ENCODE results near the gene SF3B3.

SF3B3 gene

GRCh38 chr16:70523743-70524398 lies at the start of gene SF3B3:
Gene SF3B3, plus strand, starts transcription at chr16:70523816. Its CDS starts 2,841 bp downstream, at chr16:70526657.
- no peak for DNase-seq (ENCODE audit: low read depth)
- peak within 1 kb of the TSS; percentile 85 for H3K4me3 ChIP-seq (ENCODE audit: low read depth, low read length)
- no peak for TF ChIP-seq CTCF (IDR thresholded peaks at IDR 0.05; ENCODE audit: control insufficient read depth, extremely low read depth, insufficient read depth)

- no peak for DNase-seq (ENCODE audit: low read depth)
These were observed 49.1 kb upstream of the SF3B3 start for GRCh38 chr16:70474320-70475053.

DNA sequence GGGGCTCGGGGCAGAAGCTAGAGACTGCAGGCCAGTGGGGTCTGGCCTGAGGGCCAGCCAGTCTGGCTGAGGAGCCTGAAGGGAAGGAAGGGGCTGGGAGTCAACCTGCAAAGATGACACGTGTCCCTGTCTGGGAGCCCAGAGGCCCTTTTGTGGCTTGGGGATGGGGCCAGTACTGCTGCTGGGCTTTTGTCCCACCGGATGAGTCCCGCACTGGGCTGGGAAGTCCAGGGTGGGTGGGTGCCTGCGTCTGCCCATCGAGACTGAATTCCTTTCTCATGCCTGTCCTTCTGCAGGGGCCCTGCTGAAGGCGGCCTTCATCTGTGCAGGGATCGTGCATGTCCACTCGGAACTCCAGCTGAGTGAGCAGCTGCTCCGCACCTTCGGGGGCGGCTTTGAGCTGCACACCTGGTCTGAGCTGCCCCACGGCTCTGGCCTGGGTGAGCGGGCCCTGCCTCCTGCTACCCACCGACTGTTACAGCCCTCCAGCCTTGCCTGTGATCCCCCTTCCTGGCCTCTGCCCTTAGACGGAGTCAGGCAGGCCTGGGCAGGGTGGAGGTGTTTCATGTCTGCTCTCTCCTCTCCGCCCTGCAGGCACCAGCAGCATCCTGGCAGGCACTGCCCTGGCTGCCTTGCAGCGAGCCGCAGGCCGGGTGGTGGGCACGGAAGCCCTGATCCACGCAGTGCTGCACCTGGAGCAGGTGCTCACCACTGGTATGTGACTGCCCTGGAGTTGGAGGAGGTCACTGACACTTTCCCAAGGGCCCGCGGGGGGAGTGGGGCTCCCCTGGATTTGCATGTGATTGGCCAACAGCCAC lies 48.4 kb upstream of the SF3B3 start:
- DNase-seq (ENCODE audit: low read depth) = no peak
- no peak for TF ChIP-seq CTCF (IDR thresholded peaks at IDR 0.05; ENCODE audit: control insufficient read depth, extremely low read depth, insufficient read depth)
- H3K4me3 ChIP-seq (ENCODE audit: low read depth, low read length) = no peak overlapping the region

More at GRCh38 chr16:70474320-70475053, 49.1 kb upstream of the SF3B3 start:
- TF ChIP-seq CTCF (IDR thresholded peaks at IDR 0.05; ENCODE audit: control insufficient read depth, extremely low read depth, insufficient read depth) = no peak
- H3K4me3 ChIP-seq (ENCODE audit: low read depth, low read length) = no peak overlapping the region

GRCh38 chr16:70476272-70477020 lies 47.2 kb upstream of the SF3B3 start:
- DNase-seq (ENCODE audit: low read depth) = no peak
- no peak for TF ChIP-seq CTCF (IDR thresholded peaks at IDR 0.05; ENCODE audit: control insufficient read depth, extremely low read depth, insufficient read depth)
- no peak overlapping the region for H3K4me3 ChIP-seq (ENCODE audit: low read depth, low read length)

- TF ChIP-seq CTCF (IDR thresholded peaks at IDR 0.05; ENCODE audit: control insufficient read depth, extremely low read depth, insufficient read depth) = no peak
- DNase-seq (ENCODE audit: low read depth) = no peak
- H3K4me3 ChIP-seq (ENCODE audit: low read depth, low read length) = no peak overlapping the region
These were observed 45.4 kb upstream of the SF3B3 start for GRCh38 chr16:70478169-70478568.

DNA sequence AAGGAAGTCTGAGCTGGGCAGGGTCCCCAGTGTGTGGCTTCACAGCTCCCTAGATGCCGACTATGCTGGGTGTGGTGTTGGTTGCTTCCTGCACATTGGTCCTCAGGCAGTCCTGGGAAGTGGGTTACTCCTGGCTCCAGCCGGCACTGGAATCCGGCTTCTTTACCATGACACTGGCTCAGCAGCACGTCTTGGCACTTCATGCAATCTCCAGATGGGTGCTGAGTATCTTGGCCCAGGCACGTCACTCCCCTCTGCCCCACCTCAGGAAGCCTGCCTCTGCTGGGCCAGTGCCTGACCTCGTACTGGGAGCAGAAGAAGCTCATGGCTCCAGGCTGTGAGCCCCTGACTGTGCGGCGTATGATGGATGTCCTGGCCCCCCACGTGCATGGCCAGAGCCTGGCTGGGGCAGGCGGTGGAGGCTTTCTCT lies 44.7 kb upstream of the SF3B3 start:
- TF ChIP-seq CTCF (IDR thresholded peaks at IDR 0.05; ENCODE audit: control insufficient read depth, extremely low read depth, insufficient read depth) = no peak
- H3K4me3 ChIP-seq (ENCODE audit: low read depth, low read length) = no peak overlapping the region
- no peak for DNase-seq (ENCODE audit: low read depth)

Data from LNCaP clone FGC (cell line).